IMR-90 (cell line): ENCODE data around the gene CRTC1. TPM values are rescaled to one million over a fixed set of nuclear protein-coding genes. Genes with fewer than 3 reads are reported as not detected.

Source experiments
- ATAC-seq: fragments of 200-7000 bp; cut with Tn5 transposase; 2 replicates; pipeline ENCODE4 v1.9.1; 2020; ENCODE audit warnings: low read depth, mild to moderate bottlenecking, moderate library complexity
- BruUV-seq: library from RNA; stranded (reverse); fragments of 400-500 nt; replicated peaks from 2 replicates; lab custom pipeline; 2021; lab: Mats Ljungman, UMichigan
- CTCF ChIA-PET: fragments of 300-600 bp; formaldehyde crosslinking; extraction: SDS; loops from one replicate; lab custom pipeline; 2021; ENCODE audit warnings: antibody characterized with exemption; lab: Yijun Ruan, JAX
- POLR2A ChIA-PET: fragments of 300-600 bp; sonication (Branson Sonifier 250); formaldehyde crosslinking; loops from one replicate; lab custom pipeline; 2022; ENCODE audit warnings: antibody characterized with exemption; ENCODE audit not compliant: unreplicated experiment; lab: Charles Lee
- DNase-seq: peaks from one replicate; pipeline ENCODE4 v3.0.0; 2013
- H2AFZ ChIP-seq: replicated peaks from 2 replicates; pipeline ENCODE3; 2013; ENCODE audit warnings: low read length, mild to moderate bottlenecking; ENCODE audit not compliant: poor library complexity
- H2AK5ac ChIP-seq: 2 replicates; pipeline ENCODE4 v1.6.1; 2013; ENCODE audit warnings: low read depth, low read length, inconsistent platforms
- H2AK9ac ChIP-seq: replicated peaks from 2 replicates; pipeline ENCODE3; 2013; ENCODE audit warnings: mild to moderate bottlenecking, low read depth, low read length, moderate library complexity; ENCODE audit not compliant: poor library complexity
- H2BK120ac ChIP-seq: 2 replicates; pipeline ENCODE4 v1.6.1; 2013; ENCODE audit warnings: low read depth, low read length, inconsistent platforms
- H2BK15ac ChIP-seq: 3 replicates; pipeline ENCODE4 v1.6.1; 2013; ENCODE audit warnings: low read depth, low read length, inconsistent platforms
- H2BK20ac ChIP-seq: 2 replicates; pipeline ENCODE4 v1.6.1; 2013; ENCODE audit warnings: low read depth, mild to moderate bottlenecking, inconsistent platforms, low read length, moderate library complexity
- H2BK5ac ChIP-seq: 2 replicates; pipeline ENCODE4 v1.6.1; 2013; ENCODE audit warnings: mild to moderate bottlenecking, low read depth, low read length, inconsistent platforms; ENCODE audit not compliant: poor library complexity, severe bottlenecking
- H3K14ac ChIP-seq: replicated peaks from 2 replicates; pipeline ENCODE4 v1.6.1; 2013; ENCODE audit warnings: low read depth, low read length, inconsistent platforms
- H3K18ac ChIP-seq: 2 replicates; pipeline ENCODE4 v1.6.1; 2013; ENCODE audit warnings: low read depth, low read length, control low read depth
- H3K23ac ChIP-seq: 2 replicates; pipeline ENCODE4 v1.6.1; 2013; ENCODE audit warnings: low read depth, low read length, inconsistent platforms
- H3K27ac ChIP-seq: 2 replicates; pipeline ENCODE4 v1.5.1; 2013; ENCODE audit warnings: mild to moderate bottlenecking, control low read depth, low read length; ENCODE audit not compliant: insufficient read depth
- H3K27me3 ChIP-seq: 2 replicates; pipeline ENCODE4 v1.6.1; 2013; ENCODE audit warnings: low read length; ENCODE audit not compliant: control insufficient read depth, insufficient read depth
- H3K36me3 ChIP-seq: 2 replicates; pipeline ENCODE4 v1.6.1; 2013; ENCODE audit warnings: low read length, mixed read lengths; ENCODE audit not compliant: control insufficient read depth, insufficient read depth
- H3K4ac ChIP-seq: 2 replicates; pipeline ENCODE4 v1.6.1; 2013; ENCODE audit warnings: low read depth, low read length, inconsistent platforms
- H3K4me1 ChIP-seq: 2 replicates; pipeline ENCODE4 v1.6.1; 2013; ENCODE audit warnings: low read length, mixed read lengths; ENCODE audit not compliant: control insufficient read depth, insufficient read depth
- H3K4me2 ChIP-seq: 2 replicates; pipeline ENCODE4 v1.6.1; 2013; ENCODE audit warnings: low read depth, mild to moderate bottlenecking, control low read depth, low read length, moderate library complexity
- H3K4me3 ChIP-seq: 2 replicates; pipeline ENCODE4 v1.5.1; 2013; ENCODE audit warnings: low read depth, mild to moderate bottlenecking, control low read depth, low read length, moderate library complexity; ENCODE audit not compliant: insufficient read depth
- H3K56ac ChIP-seq: 2 replicates; pipeline ENCODE4 v1.6.1; 2013; ENCODE audit warnings: low read length, inconsistent platforms; ENCODE audit not compliant: insufficient read depth; ENCODE audit errors: extremely low read depth
- H3K79me1 ChIP-seq, 2 experiments: 2 replicates each; pipeline ENCODE4 v1.6.1; 2013; ENCODE audit warnings: low read length in 2 of 2, inconsistent platforms in 1 of 2, low read depth in 1 of 2
- H3K9ac ChIP-seq: 2 replicates; pipeline ENCODE4 v1.6.1; 2013; ENCODE audit warnings: low read depth, low read length, control low read depth
- H3K9me1 ChIP-seq: 2 replicates; pipeline ENCODE4 v1.6.1; 2013; ENCODE audit warnings: low read length, inconsistent platforms; ENCODE audit not compliant: insufficient read depth
- H3K9me3 ChIP-seq: 2 replicates; pipeline ENCODE4 v1.6.1; 2013; ENCODE audit warnings: low read length; ENCODE audit not compliant: control insufficient read depth, insufficient read depth
- H4K20me1 ChIP-seq: 2 replicates; pipeline ENCODE4 v1.6.1; 2013; ENCODE audit warnings: low read length, inconsistent platforms; ENCODE audit not compliant: insufficient read depth
- H4K5ac ChIP-seq: 2 replicates; pipeline ENCODE4 v1.6.1; 2013; ENCODE audit warnings: mild to moderate bottlenecking, low read depth, low read length, control low read depth
- H4K8ac ChIP-seq, 2 experiments: 2 replicates each; pipeline ENCODE4 v1.6.1; 2013; ENCODE audit warnings: low read depth in 2 of 2, low read length in 2 of 2, control low read depth in 1 of 2, inconsistent platforms in 1 of 2
- H4K91ac ChIP-seq: 2 replicates; pipeline ENCODE4 v1.6.1; 2013; ENCODE audit warnings: low read depth, low read length, inconsistent platforms; ENCODE audit not compliant: insufficient read depth
- BHLHE40 ChIP-seq: fragments of 150-350 bp; IDR thresholded peaks from 2 replicates; pipeline ENCODE4 v1.6.1; 2016; ENCODE audit warnings: mild to moderate bottlenecking, low read depth, low read length
- CEBPB ChIP-seq: IDR thresholded peaks from 2 replicates; pipeline ENCODE4 v1.6.1; 2012; ENCODE audit warnings: low read depth, low read length, improper control_type of control experiment
- CHD1 ChIP-seq: IDR thresholded peaks from 2 replicates; pipeline ENCODE4 v1.6.1; 2012; ENCODE audit warnings: low read depth, low read length, improper control_type of control experiment
- FOS ChIP-seq: fragments of 150-350 bp; IDR thresholded peaks from 2 replicates; pipeline ENCODE4 v1.6.1; 2016; ENCODE audit warnings: low read depth, low read length
- MAFK ChIP-seq: IDR thresholded peaks from 2 replicates; pipeline ENCODE4 v1.6.1; 2012; ENCODE audit warnings: low read depth, low read length, improper control_type of control experiment
- MAZ ChIP-seq: IDR thresholded peaks from 2 replicates; pipeline ENCODE4 v1.6.1; 2012; ENCODE audit warnings: low read depth, mild to moderate bottlenecking, low read length, improper control_type of control experiment, moderate library complexity, borderline replicate concordance
- MXI1 ChIP-seq: IDR thresholded peaks from 2 replicates; pipeline ENCODE4 v1.6.1; 2012; ENCODE audit warnings: low read depth, mild to moderate bottlenecking, low read length, moderate library complexity, borderline replicate concordance
- NFE2L2 ChIP-seq: fragments of 150-350 bp; IDR thresholded peaks from 2 replicates; pipeline ENCODE4 v1.6.1; 2016; ENCODE audit warnings: low read depth, mild to moderate bottlenecking, low read length
- POLR2A ChIP-seq: IDR thresholded peaks from 2 replicates; pipeline ENCODE4 v1.6.1; 2012; ENCODE audit warnings: mild to moderate bottlenecking, low read depth, low read length
- RAD21 ChIP-seq: IDR thresholded peaks from 2 replicates; pipeline ENCODE4 v1.6.1; 2012; ENCODE audit warnings: low read length, improper control_type of control experiment
- RCOR1 ChIP-seq: IDR thresholded peaks from 2 replicates; pipeline ENCODE4 v1.6.1; 2012; ENCODE audit warnings: mild to moderate bottlenecking, low read length, improper control_type of control experiment; ENCODE audit not compliant: insufficient replicate concordance
- RFX5 ChIP-seq: IDR thresholded peaks from 2 replicates; pipeline ENCODE4 v1.8.0; 2012; ENCODE audit warnings: low read depth, mild to moderate bottlenecking, low read length, moderate library complexity
- SMC3 ChIP-seq: fragments of 150-350 bp; IDR thresholded peaks from 2 replicates; pipeline ENCODE4 v1.6.1; 2016; ENCODE audit warnings: low read depth, mild to moderate bottlenecking, antibody characterized with exemption, low read length, moderate library complexity
- USF2 ChIP-seq: fragments of 150-350 bp; IDR thresholded peaks from 2 replicates; pipeline ENCODE4 v1.6.1; 2017; ENCODE audit warnings: mild to moderate bottlenecking, antibody characterized with exemption, low read length, low read depth
- WGBS, 2 experiments: methylation state at CpG; one replicate each; pipeline versions ENCODE4 v1.1.5 to v1.1.7; 2013; ENCODE audit warnings: missing lambda C conversion rate in 2 of 2; ENCODE audit not compliant: insufficient read length in 1 of 2; ENCODE audit errors: extremely low coverage in 2 of 2; 5-methylcytosine and 5-hydroxymethylcytosine counted together
- dilution Hi-C: fragments of 300-500 bp; cut with HindIII; formaldehyde crosslinking; loops from one replicate; pipeline ENCODE4 v1.14.3; 2018; ENCODE audit warnings: low sequenced_read_pairs; ENCODE audit not compliant: unreplicated experiment
- in situ Hi-C: fragments of 300-500 bp; cut with MboI; formaldehyde crosslinking; loops from 3 replicates; pipeline ENCODE4 v1.14.3; 2019; ENCODE audit warnings: low sequenced_read_pairs, inconsistent platforms, mixed read lengths
- intact Hi-C: fragments of 100-400 bp; cut with micrococcal nuclease; formaldehyde crosslinking; loops from 2 replicates; pipeline ENCODE4 v1.10.0; 2022
- polyA plus RNA-seq, 3 experiments: library from polyadenylated mRNA; depleted of rRNA; stranded (reverse); fragments of >200 nt; gene quantifications; 2 replicates each; pipeline ENCODE4 v1.2.3, GENCODE V29; 2012; ENCODE audit warnings: low replicate concordance in 1 of 3
- total RNA-seq: library from RNA; depleted of rRNA; stranded (reverse); fragments of >200 nt; gene quantifications from 2 replicates; pipeline ENCODE4 v1.2.3, GENCODE V29; 2012
- TF ChIP-seq, protein P1 (sequence below): fragments of 150-350 bp; IDR thresholded peaks from 2 replicates; pipeline ENCODE4 v1.6.1; 2016; ENCODE audit warnings: low read depth, mild to moderate bottlenecking, low read length, moderate library complexity, borderline replicate concordance

CRTC1 gene
- total and polyA plus RNA-seq, 2 of the 4 experiments (the other 2 are of a cell fraction): 0.18 to 5.7 TPM

GRCh38 chr19:18772620-18773587 is 89.4 kb downstream of the CRTC1 start:
- Histone ChIP-seq H4K91ac (no peak overlapping the region), H4K8ac (no peak overlapping the region), H3K14ac (no peak overlapping the region), H2BK120ac (no peak overlapping the region), H2AK9ac (no peak overlapping the region), H4K5ac (no peak overlapping the region), H3K27ac (no peak overlapping the region), H2BK5ac (no peak overlapping the region), H3K18ac (no peak overlapping the region), H3K4ac (no peak overlapping the region), H3K4me3 (no peak overlapping the region), H2BK20ac (no peak overlapping the region), H2AK5ac (no peak overlapping the region), H3K9me3 (no peaks in the 10 kb centered on the region), H3K9ac (no peak overlapping the region), H3K27me3 (no peaks in the 10 kb centered on the region), H3K36me3 (no peaks in the 10 kb centered on the region; the same call in 1 of the 2 replicates), H4K20me1 (peaks cover 16% of the 10 kb centered on the region), H3K9me1 (peaks cover 6% of the 10 kb centered on the region; the same call in 1 of the 2 replicates), H3K23ac (no peak overlapping the region), H3K56ac (no peak overlapping the region), H3K4me2 (no peak overlapping the region), H2BK15ac (no peak overlapping the region), H3K4me1 (peaks cover 14% of the 10 kb centered on the region), H2AFZ (no peak overlapping the region), H3K79me1 (no peaks in the 10 kb centered on the region)
- in situ Hi-C loops: no loop called here
- DNase-seq (no peak), ATAC-seq (no peak)
- dilution Hi-C loops: no loop called here
- no TSS peak for BruUV-seq
- POLR2A ChIA-PET: no interaction called here
- intact Hi-C loops: no loop called here
- CTCF ChIA-PET: no interaction called here
- 86% methylated on average over 22 of the region's 27 CpGs; no CpG with 5 or more reads in 1 of the 2 experiments for WGBS, 2 experiments
- no peak for TF ChIP-seq BHLHE40
- TF ChIP-seq RAD21: no peak
- TF ChIP-seq RFX5: no peak
- TF ChIP-seq POLR2A: no peak
- TF ChIP-seq RCOR1: no peak
- no peak for TF ChIP-seq NFE2L2
- no peak for TF ChIP-seq FOS
- TF ChIP-seq CHD1: no peak
- no peak for TF ChIP-seq SMC3
- TF ChIP-seq MXI1: no peak
- no peak for TF ChIP-seq CEBPB
- TF ChIP-seq, protein P1, sequence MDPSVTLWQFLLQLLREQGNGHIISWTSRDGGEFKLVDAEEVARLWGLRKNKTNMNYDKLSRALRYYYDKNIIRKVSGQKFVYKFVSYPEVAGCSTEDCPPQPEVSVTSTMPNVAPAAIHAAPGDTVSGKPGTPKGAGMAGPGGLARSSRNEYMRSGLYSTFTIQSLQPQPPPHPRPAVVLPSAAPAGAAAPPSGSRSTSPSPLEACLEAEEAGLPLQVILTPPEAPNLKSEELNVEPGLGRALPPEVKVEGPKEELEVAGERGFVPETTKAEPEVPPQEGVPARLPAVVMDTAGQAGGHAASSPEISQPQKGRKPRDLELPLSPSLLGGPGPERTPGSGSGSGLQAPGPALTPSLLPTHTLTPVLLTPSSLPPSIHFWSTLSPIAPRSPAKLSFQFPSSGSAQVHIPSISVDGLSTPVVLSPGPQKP: no peak
- TF ChIP-seq MAZ: no peak
- TF ChIP-seq USF2: no peak
- no peak for TF ChIP-seq MAFK
